Measurements from ENCODE around the gene LRRTM4.

DNA sequence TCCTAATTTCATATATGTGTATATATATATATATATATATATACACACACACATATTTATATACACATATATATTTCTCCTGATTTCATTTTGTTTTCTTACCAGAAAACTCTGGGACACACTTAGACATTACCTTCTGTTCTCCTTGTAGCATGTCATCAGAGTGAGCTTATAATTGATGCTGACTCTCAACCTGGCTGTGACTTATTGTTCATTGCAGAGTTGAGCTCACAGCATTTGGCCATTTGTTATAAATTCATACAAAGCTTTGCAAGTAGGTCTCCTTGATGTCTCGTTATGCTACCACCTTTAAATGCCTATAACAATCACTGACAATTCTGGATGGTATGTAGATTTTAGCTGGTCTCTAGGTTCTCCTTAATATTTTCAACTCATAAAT, 314.8 kb downstream of the LRRTM4 start:
- TF ChIP-seq EZH2phosphoT487 (IDR thresholded peaks at IDR 0.05; ENCODE audit: insufficient read depth, low read depth) (no peak), EZH2 (IDR thresholded peaks at IDR 0.05; ENCODE audit: insufficient read depth, poor library complexity, severe bottlenecking) (no peak)

Measured in GM23248 (cell line).